ENCODE measurements around the gene ZNF8.
"Not testable (repeated sequence)": the region's sequence is repeated elsewhere in the genome, so short reads cannot be mapped to it uniquely, and the experiment has no call there.

ZNF8 gene

DNA sequence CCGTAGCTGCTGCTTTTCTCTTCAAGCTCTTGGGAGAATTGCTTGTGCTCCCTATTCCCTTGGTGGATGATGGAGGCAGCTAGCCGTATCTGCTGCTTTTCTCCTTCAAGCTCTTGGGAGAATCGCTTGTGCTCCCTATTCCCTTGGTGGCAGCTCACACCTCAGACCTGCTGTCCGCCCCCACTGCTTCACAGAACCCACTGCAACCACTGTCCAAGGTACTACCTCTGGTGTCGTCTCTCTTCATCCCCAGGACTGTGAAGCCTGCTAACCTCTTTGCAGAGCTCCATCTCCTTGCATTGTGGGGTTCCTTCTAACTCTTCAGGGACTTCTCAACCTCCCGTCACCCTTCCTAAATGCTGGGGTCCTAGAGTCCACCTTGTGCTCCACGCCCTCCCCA, 21.9 kb downstream of the ZNF8 start:
- DNase-seq, result no peak

- DNase-seq, result no peak
Measured at GRCh38 chr19:58304255-58304654, 25.5 kb downstream of the ZNF8 start.

DNA sequence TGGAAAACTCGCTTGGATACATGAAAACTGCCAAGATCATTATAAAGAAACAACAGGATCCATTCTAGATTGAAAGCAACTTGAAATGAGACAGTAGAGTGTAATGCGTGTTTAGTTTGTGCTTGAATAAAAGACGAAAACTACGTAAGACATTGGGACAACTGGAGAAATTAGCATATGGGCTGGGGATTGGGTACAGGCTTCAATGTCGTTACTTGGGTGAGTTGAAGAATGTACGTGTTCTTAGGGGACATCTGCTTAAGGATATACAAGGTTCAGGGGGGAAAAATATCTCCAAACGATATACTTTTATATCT, 26.0 kb downstream of the ZNF8 start:
- DNase-seq, result peak; percentile 7

GRCh38 chr19:58305065-58305931, 26.5 kb downstream of the ZNF8 start, which contains the start of gene ERVK3-1:
Gene ERVK3-1, plus strand, starts transcription at chr19:58305377. Its CDS starts 6,792 bp downstream, at chr19:58312169.
- peak; percentile 96 for DNase-seq

DNA sequence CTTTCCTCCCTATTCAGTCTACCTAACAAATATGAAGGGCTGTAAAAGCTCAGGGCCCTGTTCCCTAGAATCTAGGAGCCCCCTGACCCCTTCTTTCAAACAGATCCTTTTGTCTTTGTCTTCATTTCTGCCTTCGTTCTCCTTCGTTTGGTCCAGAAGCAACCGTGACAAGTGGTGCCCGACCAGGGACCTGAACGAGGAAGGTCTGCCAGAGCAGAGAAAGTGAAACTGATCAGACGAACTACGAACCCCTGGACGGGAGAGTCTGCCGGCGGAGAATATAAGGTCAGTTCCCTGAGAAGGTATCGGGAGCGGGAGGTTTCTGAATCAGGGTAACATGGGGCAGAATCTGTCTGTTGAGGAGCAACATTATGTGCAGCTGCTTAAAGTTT, 27.2 kb downstream of the ZNF8 start:
- DNase-seq, result no peak

GRCh38 chr19:58307736-58308135, 29.0 kb downstream of the ZNF8 start:
- no peak for DNase-seq

GRCh38 chr19:58310685-58311084, 31.9 kb downstream of the ZNF8 start:
- not testable (repeated sequence) for DNase-seq

GRCh38 chr19:58311345-58311865, 32.6 kb downstream of the ZNF8 start:
- no peak for DNase-seq

GRCh38 chr19:58315580-58315979, 36.8 kb downstream of the ZNF8 start:
- no peak for DNase-seq

DNA sequence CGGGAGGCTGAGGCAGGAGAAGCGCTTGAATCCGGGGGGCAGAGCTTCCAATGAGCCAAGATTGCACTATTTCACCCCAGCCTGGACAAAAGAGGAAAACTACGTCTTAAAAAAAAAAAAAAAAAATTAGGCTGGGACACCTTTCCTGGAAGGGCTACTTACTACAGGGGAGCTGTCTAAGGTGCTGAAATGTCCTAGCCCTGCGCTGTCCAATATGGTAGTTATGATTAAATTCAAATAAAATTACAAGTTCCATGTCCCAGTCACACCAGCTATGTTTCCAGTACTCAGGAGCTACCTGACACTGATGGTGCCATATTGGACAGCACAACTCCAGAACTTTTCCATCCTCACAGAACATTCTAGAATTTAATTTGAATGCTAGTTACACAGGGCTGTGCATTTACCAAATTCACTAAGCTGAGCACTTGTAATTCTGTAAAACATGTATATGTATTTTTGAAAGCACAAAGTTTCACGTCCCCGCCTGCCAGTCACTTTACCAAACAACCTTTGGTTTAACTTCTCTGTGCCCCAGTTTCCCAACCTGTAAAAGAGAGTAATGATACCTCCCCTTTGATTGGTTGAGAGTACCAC, 38.8 kb downstream of the ZNF8 start:
- peak; percentile 35 for DNase-seq

- DNase-seq, result no peak
Measured at GRCh38 chr19:58318297-58318696, 39.5 kb downstream of the ZNF8 start.

DNA sequence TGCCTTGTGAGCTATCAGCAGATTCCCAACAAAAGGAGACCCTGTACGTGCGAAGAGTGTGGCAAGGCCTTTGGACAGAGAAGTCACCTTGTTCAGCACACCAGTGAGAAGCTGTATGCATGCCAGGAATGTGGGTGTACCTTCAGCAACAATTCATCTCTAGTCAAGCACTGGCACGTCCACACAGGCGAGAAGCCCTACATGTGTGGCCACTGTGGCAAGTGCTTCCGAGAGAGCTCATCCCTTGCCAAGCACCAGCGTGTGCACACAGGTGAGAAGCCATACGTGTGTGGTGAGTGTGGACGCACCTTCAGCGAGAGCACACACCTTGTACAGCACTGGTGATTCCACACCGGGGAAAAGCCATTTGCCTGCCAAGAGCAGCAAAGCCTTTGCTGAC, 40.5 kb downstream of the ZNF8 start:
- no peak for DNase-seq

DNA sequence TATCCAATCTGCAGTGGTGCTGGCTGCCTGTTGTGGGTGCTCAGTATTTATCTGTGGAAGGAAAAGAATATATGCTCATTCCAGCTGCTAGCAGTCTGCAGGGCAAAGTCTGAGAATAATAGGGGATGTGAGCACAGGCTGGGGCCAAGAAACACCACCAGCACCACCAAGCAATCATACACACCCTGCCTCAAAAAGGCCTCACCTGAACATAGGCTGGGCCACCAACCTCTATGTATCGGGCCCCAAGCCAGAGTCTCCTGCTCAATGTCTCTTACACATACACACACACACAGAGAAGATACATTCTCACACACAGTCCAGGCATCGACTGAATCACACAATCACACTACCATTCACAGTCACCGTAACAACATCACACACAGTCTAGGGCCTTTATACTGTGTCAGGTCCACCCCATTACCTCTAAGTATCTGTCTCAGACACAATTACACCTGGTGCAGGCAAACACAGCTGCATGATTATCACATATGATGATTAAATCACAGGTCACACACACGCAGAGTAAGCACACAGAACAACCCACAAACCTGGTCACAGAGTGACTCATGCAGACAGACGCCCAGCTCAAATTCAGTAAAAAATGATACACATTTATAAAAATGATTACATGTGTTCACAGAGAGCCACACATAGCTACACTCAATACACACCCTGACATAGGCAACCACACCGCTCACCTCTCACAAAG, 46.7 kb downstream of the ZNF8 start:
- no peak for DNase-seq

- no peak for DNase-seq
Measured at GRCh38 chr19:58326501-58326913, 47.8 kb downstream of the ZNF8 start.

DNA sequence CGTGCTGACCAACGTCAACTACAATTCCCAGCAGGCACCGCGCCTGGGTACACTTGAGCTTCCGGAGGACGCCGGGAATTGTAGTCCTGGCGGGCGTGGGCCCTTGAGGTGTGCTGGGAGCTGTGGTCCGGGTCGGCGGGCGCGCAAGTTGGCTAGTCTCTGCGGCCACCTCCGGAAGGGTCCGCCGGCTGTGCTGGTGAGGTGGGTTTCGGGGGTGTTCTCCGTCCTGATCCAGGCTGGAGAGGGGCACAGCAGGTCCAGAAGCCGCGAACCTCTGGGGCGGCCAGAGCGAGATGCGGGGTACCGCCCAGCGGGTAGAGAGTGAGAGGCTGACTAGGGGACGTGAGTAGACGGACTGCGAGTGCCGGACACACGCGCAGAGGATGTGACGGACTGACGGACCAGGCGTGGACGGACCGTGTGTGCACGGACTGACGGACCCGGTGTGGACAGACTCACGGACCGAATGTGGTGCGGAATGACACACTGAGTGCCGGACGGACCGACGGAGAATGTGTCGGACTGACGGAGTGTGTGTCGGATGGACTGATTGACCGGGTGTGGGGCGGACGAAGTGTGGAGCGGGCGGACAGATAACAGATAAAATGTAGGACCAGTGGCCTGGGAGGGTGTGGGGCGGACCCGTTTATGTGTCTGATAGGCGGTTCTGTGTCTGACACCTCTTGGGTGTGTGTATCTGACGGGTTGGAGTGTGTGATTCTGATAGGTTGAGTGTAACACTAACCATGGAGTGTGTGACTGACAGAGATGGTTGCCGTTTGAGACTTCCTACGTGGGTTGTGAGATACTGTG, 48.4 kb downstream of the ZNF8 start, which contains the start of gene ZSCAN22:
TSS of gene ZSCAN22 (plus strand) at position 81 of the 813 bp plus-strand sequence. CDS start 7,809 bp downstream, outside the sequence.
- peak; percentile 93 for DNase-seq

GRCh38 chr19:58328999-58329398, 50.2 kb downstream of the ZNF8 start:
- DNase-seq, result no peak

- no peak for DNase-seq
Measured at GRCh38 chr19:58330458-58330857, 51.7 kb downstream of the ZNF8 start.

GRCh38 chr19:58332697-58333096, 53.9 kb downstream of the ZNF8 start:
- no peak for DNase-seq

GRCh38 chr19:58334691-58335249, 56.0 kb downstream of the ZNF8 start:
- no peak for DNase-seq

GRCh38 chr19:58335630-58336029, 56.9 kb downstream of the ZNF8 start:
- DNase-seq, result no peak

- no peak for DNase-seq
Measured at GRCh38 chr19:58336216-58336615, 57.5 kb downstream of the ZNF8 start.

- no peak for DNase-seq
Measured at GRCh38 chr19:58336820-58337219, 58.1 kb downstream of the ZNF8 start.

All from fibroblast of skin of right quadriceps (primary cell).